ENCODE data around the gene PPP1R1C.

DNA sequence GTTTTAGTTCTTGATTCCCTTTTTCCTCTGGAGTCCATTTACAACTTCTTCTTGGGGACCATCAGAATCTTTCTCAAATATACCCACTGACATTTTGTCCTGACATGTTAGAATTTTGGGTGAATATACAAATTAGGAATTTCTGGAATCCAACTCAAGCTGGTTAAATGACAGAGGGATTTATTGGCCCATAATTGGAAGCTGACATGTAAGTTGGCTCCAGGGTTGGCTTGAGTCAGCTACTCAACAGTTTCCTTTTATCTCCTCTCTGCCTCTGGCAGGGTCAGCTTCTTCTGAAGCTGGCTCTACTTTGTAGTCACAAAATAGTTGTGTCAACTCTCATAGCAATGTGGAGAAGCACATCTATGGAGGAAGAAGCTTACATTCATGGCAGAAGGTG is 36.6 kb upstream of the PPP1R1C start:
- TF ChIP-seq, protein P1, sequence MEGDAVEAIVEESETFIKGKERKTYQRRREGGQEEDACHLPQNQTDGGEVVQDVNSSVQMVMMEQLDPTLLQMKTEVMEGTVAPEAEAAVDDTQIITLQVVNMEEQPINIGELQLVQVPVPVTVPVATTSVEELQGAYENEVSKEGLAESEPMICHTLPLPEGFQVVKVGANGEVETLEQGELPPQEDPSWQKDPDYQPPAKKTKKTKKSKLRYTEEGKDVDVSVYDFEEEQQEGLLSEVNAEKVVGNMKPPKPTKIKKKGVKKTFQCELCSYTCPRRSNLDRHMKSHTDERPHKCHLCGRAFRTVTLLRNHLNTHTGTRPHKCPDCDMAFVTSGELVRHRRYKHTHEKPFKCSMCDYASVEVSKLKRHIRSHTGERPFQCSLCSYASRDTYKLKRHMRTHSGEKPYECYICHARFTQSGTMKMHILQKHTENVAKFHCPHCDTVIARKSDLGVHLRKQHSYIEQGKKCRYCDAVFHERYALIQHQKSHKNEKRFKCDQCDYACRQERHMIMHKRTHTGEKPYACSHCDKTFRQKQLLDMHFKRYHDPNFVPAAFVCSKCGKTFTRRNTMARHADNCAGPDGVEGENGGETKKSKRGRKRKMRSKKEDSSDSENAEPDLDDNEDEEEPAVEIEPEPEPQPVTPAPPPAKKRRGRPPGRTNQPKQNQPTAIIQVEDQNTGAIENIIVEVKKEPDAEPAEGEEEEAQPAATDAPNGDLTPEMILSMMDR (IDR thresholded peaks at IDR 0.05) = no peak
- TF ChIP-seq EP300 (IDR thresholded peaks at IDR 0.05) = no peak
- no peak for TF ChIP-seq POLR2A (IDR thresholded peaks at IDR 0.05)
